Kidney (tissue), 22 donors: ENCODE measurements around the gene MBLAC2. TPM values are rescaled to one million over a fixed set of nuclear protein-coding genes. Genes with fewer than 3 reads are reported as not detected.

ENCODE experiments used
- DNase-seq, 5 donors: peaks; one replicate each; pipeline ENCODE4 v3.0.0-alpha.2; 2013 to 2020
- FAIRE-seq: peaks from 2 replicates; lab custom pipeline; 2012; peaks lifted over from hg19 to GRCh38; lab: Jason Lieb, UNC
- H3K27ac ChIP-seq, 2 donors: one replicate each; pipeline ENCODE4 v1.7.0; 2013; ENCODE audit warnings: low read depth in 2 of 2, low read length in 2 of 2, inconsistent platforms in 1 of 2
- H3K27me3 ChIP-seq: one replicate; pipeline ENCODE4 v1.7.1; 2013; ENCODE audit warnings: low read length, inconsistent platforms; ENCODE audit not compliant: control insufficient read depth, insufficient read depth
- H3K36me3 ChIP-seq, 3 donors: one replicate each; pipeline versions ENCODE4 v1.7.0 to v1.7.1; 2013; ENCODE audit warnings: low read length in 3 of 3, control low read depth in 1 of 3, inconsistent platforms in 1 of 3; ENCODE audit not compliant: insufficient read depth in 3 of 3, control insufficient read depth in 2 of 3
- H3K4me1 ChIP-seq, 3 donors: one replicate each; pipeline versions ENCODE4 v1.7.0 to v1.7.1; 2013; ENCODE audit warnings: low read length in 3 of 3, inconsistent platforms in 1 of 3, low read depth in 1 of 3; ENCODE audit not compliant: control insufficient read depth in 2 of 3, insufficient read depth in 2 of 3
- H3K4me3 ChIP-seq, 3 donors: one replicate each; pipeline versions ENCODE4 v1.7.0 to v1.8.1; 2013; ENCODE audit warnings: low read length in 3 of 3, control low read depth in 1 of 3, inconsistent platforms in 1 of 3
- H3K9ac ChIP-seq, 3 donors: one replicate each; pipeline versions ENCODE4 v1.7.0 to v1.7.1; 2013; ENCODE audit warnings: low read length in 3 of 3, control low read depth in 1 of 3, inconsistent platforms in 1 of 3
- H3K9me3 ChIP-seq, 3 donors: one replicate each; pipeline versions ENCODE4 v1.7.0 to v1.7.1; 2013; ENCODE audit warnings: low read length in 3 of 3, control low read depth in 1 of 3, inconsistent platforms in 1 of 3; ENCODE audit not compliant: control insufficient read depth in 2 of 3, insufficient read depth in 1 of 3
- intact Hi-C: fragments of 100-400 bp; cut with DNase I; formaldehyde crosslinking; loops from one replicate; pipeline ENCODE4 v1.11.1; 2022
- long read RNA-seq, 10 donors: library from polyadenylated mRNA in 1 of 10; unstranded in 1 of 10; transcript quantifications; one replicate each; pipeline ENCODE4 v2.0.0 and lab custom pipeline, GENCODE V29; 2021 to 2026
- polyA plus RNA-seq: library from polyadenylated mRNA; stranded (reverse); fragments of 350-450 nt; fragmentation: Illumina TruSeq; extraction: RNeasy Lipid Tissue Mini Kit (QIAGEN cat#74804); gene quantifications from one replicate; pipeline ENCODE4 v1.2.3, GENCODE V29; 2014; ENCODE audit warnings: low read depth, low replicate concordance; ENCODE audit not compliant: insufficient read depth
- total RNA-seq: library from RNA; stranded (reverse); fragmentation: NEBNext Ultra II Directional; extraction: Animal tissue kit (Norgen Biotek cat#: 25700); gene quantifications from one replicate; pipeline ENCODE4 v1.2.1, GENCODE V29; 2021
- TF ChIP-seq, protein P1 (sequence below): IDR thresholded peaks from 3 replicates; pipeline ENCODE4 v1.5.1; 2012; ENCODE audit warnings: mild to moderate bottlenecking, moderate library complexity, borderline replicate concordance; ENCODE audit not compliant: insufficient read depth; ENCODE audit errors: extremely low read depth
- donor health status: control.
- donor health status: control.
- donor health status: control.
- donor health status: control.
- donor health status: control.
- donor health status: DM: yes; HTN: yes; CAD: no.
- donor health status: Normal renal cell carcinoma (clear cell type).

MBLAC2 gene
- total RNA-seq (6.7 TPM), polyA plus RNA-seq (2.4 TPM)
- long read RNA-seq, donor 1, full-length matches to known transcripts, result 3 of 3 reads
- long read RNA-seq, donor 1, partial matches to known transcripts, result 0 of 3 reads
- long read RNA-seq, donor 1, other reads (novel, unspliced or antisense), result 0 of 3 reads
- long read RNA-seq, donor 2, full-length matches to known transcripts, result 3 of 8 reads
- long read RNA-seq, donor 2, partial matches to known transcripts, result 5 of 8 reads
- long read RNA-seq, donor 2, other reads (novel, unspliced or antisense), result 0 of 8 reads
- long read RNA-seq, donor 3, full-length matches to known transcripts, result 5 of 11 reads
- long read RNA-seq, donor 3, partial matches to known transcripts, result 6 of 11 reads
- long read RNA-seq, donor 3, other reads (novel, unspliced or antisense), result 0 of 11 reads
- long read RNA-seq, donor 4, full-length matches to known transcripts, result 3 of 3 reads
- long read RNA-seq, donor 4, partial matches to known transcripts, result 0 of 3 reads
- long read RNA-seq, donor 4, other reads (novel, unspliced or antisense), result 0 of 3 reads
- long read RNA-seq, donor 5, partial matches to known transcripts, result 0 of 1 reads
- long read RNA-seq, donor 5, other reads (novel, unspliced or antisense), result 0 of 1 reads
- long read RNA-seq, donor 6, full-length matches to known transcripts, result 5 of 5 reads
- long read RNA-seq, donor 6, partial matches to known transcripts, result 0 of 5 reads
- long read RNA-seq, donor 6, other reads (novel, unspliced or antisense), result 0 of 5 reads
- long read RNA-seq, donor 7, full-length matches to known transcripts, result 11 of 11 reads
- long read RNA-seq, donor 7, partial matches to known transcripts, result 0 of 11 reads
- long read RNA-seq, donor 7, other reads (novel, unspliced or antisense), result 0 of 11 reads
- long read RNA-seq, donor 8, full-length matches to known transcripts, result 6 of 6 reads
- long read RNA-seq, donor 8, partial matches to known transcripts, result 0 of 6 reads
- long read RNA-seq, donor 8, other reads (novel, unspliced or antisense), result 0 of 6 reads
- long read RNA-seq, donor 9, full-length matches to known transcripts, result 5 of 5 reads
- long read RNA-seq, donor 9, partial matches to known transcripts, result 0 of 5 reads
- long read RNA-seq, donor 9, other reads (novel, unspliced or antisense), result 0 of 5 reads
- long read RNA-seq, donor 10, full-length matches to known transcripts, result 7 of 16 reads
- long read RNA-seq, donor 10, partial matches to known transcripts, result 9 of 16 reads
- long read RNA-seq, donor 10, other reads (novel, unspliced or antisense), result 0 of 16 reads

DNA sequence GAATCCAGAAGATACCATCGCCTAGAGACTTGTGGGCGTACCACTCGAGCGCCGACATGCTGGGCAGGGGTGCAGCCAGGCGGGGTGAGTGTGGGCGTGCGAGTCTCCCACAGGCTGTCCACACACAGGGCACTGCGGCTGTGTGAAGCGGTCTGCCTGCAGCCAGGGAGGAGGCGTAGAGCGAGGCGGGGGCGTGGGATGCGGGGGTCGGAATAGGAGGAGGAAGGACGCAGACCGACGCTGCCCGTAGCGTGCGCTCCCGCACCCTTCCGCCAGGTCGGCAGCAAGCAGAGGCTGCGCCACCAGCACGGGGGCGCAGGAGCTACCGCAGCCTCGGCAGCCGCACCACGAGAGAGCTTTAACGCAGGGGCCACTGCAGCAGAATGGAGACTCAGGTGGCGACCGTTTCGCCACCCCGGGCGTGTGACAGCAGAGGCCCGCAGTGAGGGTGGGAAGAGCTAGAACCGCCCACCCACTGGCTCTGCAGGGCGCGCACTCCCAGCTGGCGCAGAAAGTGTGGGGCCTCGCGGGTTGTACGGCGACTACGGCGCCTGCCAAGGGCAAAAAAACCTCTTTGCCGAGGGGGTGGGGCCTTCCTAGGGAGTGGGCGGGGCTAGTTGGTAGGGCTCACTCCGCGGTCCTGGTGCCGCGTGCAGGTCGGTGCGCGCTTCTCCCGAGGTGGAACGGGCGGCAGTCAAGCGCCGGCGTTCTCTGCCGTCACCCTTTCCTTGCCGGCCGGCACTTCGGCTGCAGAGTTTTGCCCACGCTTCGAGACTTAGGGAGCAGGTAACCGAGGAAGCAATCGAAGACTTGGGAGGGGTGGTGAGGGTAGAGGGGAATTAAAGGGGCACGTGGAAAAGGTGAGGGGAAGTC is at the start of gene MBLAC2, which contains the start of gene POLR3G:
TSS of gene MBLAC2 (minus strand) at position 537 of the 873 bp plus-strand sequence. CDS start at position 58, 479 bp downstream.
TSS of gene POLR3G (plus strand) at position 630 of the 873 bp plus-strand sequence. CDS start 10,704 bp downstream, outside the sequence.
- Histone ChIP-seq H3K4me3 (peak within 1 kb of the TSS; percentile 79 to 91 (median 90)), H3K9me3 (no peaks in the 10 kb centered on the region), H3K9ac (peak within 1 kb of the TSS; percentile 73 to 83 (median 73)), H3K4me1 (peaks cover 0 to 13% (median 8%) of the 10 kb centered on the region in 3 donors), H3K36me3 (no peaks in the 10 kb centered on the region), H3K27ac (peak within 1 kb of the TSS; percentile 59 to 71), H3K27me3 (no peaks in the 10 kb centered on the region)
- FAIRE-seq, result no peak
- peak; percentile 95 to 97 (median 96) for DNase-seq
- intact Hi-C loops, result no loop called here
- TF ChIP-seq, protein P1, sequence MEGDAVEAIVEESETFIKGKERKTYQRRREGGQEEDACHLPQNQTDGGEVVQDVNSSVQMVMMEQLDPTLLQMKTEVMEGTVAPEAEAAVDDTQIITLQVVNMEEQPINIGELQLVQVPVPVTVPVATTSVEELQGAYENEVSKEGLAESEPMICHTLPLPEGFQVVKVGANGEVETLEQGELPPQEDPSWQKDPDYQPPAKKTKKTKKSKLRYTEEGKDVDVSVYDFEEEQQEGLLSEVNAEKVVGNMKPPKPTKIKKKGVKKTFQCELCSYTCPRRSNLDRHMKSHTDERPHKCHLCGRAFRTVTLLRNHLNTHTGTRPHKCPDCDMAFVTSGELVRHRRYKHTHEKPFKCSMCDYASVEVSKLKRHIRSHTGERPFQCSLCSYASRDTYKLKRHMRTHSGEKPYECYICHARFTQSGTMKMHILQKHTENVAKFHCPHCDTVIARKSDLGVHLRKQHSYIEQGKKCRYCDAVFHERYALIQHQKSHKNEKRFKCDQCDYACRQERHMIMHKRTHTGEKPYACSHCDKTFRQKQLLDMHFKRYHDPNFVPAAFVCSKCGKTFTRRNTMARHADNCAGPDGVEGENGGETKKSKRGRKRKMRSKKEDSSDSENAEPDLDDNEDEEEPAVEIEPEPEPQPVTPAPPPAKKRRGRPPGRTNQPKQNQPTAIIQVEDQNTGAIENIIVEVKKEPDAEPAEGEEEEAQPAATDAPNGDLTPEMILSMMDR, result peak; percentile 49

DNA sequence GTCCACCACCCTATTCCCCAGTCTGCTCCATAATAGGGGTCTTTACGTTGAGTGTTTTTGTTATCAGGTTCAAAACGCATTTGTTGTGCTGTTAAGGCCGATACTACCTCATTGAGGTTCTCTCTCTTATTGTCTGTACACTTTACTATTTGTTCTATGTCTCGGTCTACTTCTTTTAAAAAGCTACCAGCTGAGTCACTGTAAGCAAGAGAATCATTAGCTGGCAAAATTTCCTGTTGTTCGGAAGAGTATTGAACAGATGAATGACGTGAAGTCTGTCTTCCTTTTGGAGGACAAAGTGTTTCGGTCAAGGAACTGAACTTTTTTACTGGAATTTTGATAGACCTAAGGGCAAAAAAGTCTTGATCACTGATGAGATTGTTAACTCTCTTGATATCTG is 44.5 kb upstream of the MBLAC2 start:
- peaks cover 2 to 10% (median 7%) of the 10 kb centered on the region in 3 donors for H3K36me3 ChIP-seq
- DNase-seq (no peak), FAIRE-seq (no peak)
- no peaks in the 10 kb centered on the region for H3K9me3 ChIP-seq
- intact Hi-C loops, result no loop called here
- no peaks in the 10 kb centered on the region for H3K27me3 ChIP-seq
- no peaks in the 10 kb centered on the region for H3K4me1 ChIP-seq
- TF ChIP-seq, protein P1, result no peak
- no peak overlapping the region for H3K4me3 ChIP-seq
- no peak overlapping the region for H3K27ac ChIP-seq
- H3K9ac ChIP-seq, result no peak overlapping the region

DNA sequence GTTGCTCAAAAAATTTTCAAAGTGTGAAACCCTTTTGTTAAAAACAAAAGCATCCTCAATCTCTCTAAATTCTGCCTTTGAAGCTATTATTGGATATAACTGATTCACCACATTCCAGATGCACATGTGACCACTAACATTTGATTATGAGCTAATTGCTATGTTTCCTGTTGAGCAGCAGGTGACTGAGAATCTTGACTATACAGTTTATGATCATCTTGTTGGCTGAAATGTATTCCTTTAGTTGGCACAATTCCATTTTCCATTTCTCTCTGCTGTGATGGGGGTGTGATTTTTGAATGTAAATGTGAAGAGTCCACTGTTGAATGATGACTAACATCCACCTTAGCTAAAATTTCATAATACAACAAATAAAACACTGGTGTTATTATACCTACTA is 44.1 kb upstream of the MBLAC2 start:
- no peaks in the 10 kb centered on the region for H3K9me3 ChIP-seq
- H3K9ac ChIP-seq, result no peak overlapping the region
- H3K36me3 ChIP-seq, result peaks cover 2 to 10% (median 2%) of the 10 kb centered on the region in 3 donors
- TF ChIP-seq, protein P1, result no peak
- DNase-seq (no peak), FAIRE-seq (no peak)
- H3K27ac ChIP-seq, result no peak overlapping the region
- intact Hi-C loops, result no loop called here
- H3K27me3 ChIP-seq, result no peaks in the 10 kb centered on the region
- H3K4me1 ChIP-seq, result no peaks in the 10 kb centered on the region
- H3K4me3 ChIP-seq, result no peak overlapping the region
